ENCODE results near the gene SIGLEC1.
A peak's percentile ranks its signal among the peaks of the same experiment; 100 is the strongest.

Gene SIGLEC1

DNA sequence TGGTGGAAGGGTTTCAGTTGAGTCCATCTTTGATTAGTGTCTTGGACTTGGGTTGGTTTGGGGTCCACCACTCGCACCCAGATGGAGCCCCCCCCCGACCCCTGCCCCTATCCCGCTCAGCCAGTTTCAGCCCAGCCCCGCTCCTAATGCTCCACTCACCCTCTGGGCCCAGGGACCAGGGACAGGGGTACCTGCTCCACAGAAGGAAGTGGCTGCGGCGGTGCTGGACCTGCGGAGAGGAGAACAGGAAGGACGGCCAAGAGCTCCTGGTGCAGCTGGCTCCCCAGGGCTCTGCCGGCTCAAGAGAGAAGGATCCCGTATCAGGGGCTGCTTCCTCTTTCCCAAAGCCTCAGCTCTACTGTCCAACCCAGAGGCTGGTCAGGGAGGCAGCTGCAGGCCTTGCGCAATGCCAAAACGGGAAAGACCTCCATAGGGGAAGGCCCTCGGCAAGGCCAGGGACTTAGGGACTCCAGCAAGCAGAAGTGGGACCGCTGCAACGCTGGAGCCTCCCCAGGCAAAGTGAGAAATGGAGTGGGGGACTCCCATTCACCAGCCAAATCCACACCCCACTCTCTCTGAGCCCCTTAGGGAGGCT, at the start of gene SIGLEC1:
SIGLEC1 (minus strand) TSS at position 322 of the 595 bp plus-strand sequence. CDS start 5,472 bp downstream, outside the sequence.
- peak; percentile 79 for DNase-seq
- in situ Hi-C loops (cut with MboI; ENCODE audit: low pct_unique_long_range_greater_than_20kb, low sequenced_read_pairs), result no loop called here

- in situ Hi-C loops (cut with MboI; ENCODE audit: low pct_unique_long_range_greater_than_20kb, low sequenced_read_pairs), result no loop called here
Measured at GRCh38 chr20:3760655-3761348, 48.4 kb upstream of the SIGLEC1 start.

DNA sequence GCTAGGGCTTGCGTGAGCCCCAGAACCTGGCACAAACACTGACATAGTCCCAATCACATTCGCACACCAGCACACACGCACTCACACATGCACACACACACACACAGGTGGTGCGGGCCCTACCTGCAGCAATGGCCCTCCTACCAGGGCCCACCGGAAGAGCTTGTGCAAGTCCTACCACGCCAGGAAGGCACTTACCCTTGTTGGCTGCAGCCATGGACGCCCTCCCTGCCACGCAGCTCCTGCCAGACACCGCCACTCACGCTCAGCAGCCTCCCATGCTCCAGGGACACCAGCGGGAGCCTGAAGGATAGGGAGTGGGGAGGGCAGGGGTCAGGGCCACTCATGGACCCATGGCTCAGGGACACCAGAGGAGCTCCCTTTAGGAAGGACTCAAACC, 47.5 kb upstream of the SIGLEC1 start:
- no peak for DNase-seq
- in situ Hi-C loops (cut with MboI; ENCODE audit: low pct_unique_long_range_greater_than_20kb, low sequenced_read_pairs), result no loop called here

More at GRCh38 chr20:3760655-3761348, 48.4 kb upstream of the SIGLEC1 start:
- DNase-seq, result no peak

DNA sequence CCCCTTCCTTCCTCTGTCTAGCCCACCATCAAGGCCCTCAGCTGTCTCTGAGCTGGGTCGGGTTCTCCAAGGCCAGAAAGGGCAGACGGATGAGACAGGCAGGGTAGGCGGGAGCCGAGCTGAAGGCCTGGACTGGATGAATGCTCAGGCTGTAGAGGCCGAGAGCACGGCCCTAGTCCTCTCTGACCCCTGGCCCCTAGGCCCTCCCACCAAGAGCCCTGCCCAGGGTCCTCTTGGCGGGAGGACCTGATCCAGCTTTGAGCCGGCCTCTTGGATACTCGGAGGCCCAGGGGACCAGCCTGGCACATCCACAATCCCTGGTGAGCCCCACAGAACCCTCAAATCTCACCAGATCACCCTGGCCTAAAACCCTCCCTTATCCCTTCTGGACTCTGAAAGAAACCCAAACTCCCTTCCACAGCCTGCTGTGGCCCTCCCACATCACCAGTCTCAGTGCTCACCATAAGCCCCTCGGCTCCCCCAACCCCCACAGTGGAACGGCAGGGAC, 47.0 kb upstream of the SIGLEC1 start:
- in situ Hi-C loops (cut with MboI; ENCODE audit: low pct_unique_long_range_greater_than_20kb, low sequenced_read_pairs), result no loop called here

GRCh38 chr20:3758566-3758965, 46.2 kb upstream of the SIGLEC1 start:
- in situ Hi-C loops (cut with MboI; ENCODE audit: low pct_unique_long_range_greater_than_20kb, low sequenced_read_pairs), result no loop called here
- no peak for DNase-seq

More for the DNA sequence above, 47.0 kb upstream of the SIGLEC1 start:
- no peak for DNase-seq

DNA sequence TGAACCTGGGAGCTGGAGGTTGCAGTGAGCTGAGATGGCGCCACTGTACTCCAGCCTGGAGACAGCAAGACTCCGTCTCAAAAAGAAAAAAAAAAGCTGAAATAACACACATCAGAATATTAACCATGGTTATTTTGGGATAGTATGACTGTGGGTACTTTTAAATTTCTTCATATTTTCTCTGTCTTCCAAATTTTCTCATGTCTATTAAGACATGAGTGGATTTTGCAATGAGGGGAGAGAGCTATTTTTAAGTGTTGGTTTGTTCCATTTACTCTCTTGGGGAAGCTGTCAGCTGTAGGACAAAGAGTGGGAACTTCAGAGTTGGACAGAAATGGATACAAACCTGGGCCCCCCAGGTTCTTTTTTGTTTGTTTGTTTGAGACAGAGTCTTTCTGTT, 44.9 kb upstream of the SIGLEC1 start:
- DNase-seq, result no peak
- in situ Hi-C loops (cut with MboI; ENCODE audit: low pct_unique_long_range_greater_than_20kb, low sequenced_read_pairs), result no loop called here

DNA sequence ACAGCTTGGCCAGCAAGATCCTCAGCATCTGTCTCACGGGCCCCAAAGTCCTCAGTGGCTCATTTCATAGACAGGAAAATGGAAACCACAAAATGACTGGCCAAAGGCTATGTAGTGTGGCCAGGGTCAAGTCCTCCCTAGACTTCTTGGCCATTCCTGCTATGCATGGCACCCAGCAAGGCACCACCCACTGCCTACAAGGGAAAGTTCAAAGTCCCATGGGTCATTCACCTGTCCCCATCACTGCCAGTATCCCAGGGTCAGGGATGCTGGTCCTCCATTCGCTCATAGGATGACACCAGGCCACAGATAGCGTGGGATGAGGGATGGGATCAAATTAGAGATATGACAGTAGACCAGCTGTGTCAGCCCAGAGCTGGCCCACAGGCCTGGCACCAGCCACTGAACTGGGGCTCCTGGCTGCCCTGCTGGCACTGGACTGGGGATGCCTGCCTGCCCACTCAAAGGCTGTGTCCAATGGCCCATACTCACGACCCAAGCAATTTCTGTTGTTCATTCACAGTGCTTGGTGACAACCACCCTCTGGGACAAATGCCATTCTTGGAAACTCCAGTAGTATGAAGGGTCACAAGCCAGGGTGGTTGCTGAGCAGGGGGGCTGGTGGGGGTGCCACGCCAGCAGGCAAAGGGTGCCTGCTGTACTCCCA, 43.5 kb upstream of the SIGLEC1 start:
- DNase-seq, result no peak
- in situ Hi-C loops (cut with MboI; ENCODE audit: low pct_unique_long_range_greater_than_20kb, low sequenced_read_pairs), result no loop called here

- DNase-seq, result no peak
- in situ Hi-C loops (cut with MboI; ENCODE audit: low pct_unique_long_range_greater_than_20kb, low sequenced_read_pairs), result no loop called here
Measured at GRCh38 chr20:3755269-3755668, 42.9 kb upstream of the SIGLEC1 start.

GRCh38 chr20:3754276-3754630, 41.9 kb upstream of the SIGLEC1 start:
- in situ Hi-C loops (cut with MboI; ENCODE audit: low pct_unique_long_range_greater_than_20kb, low sequenced_read_pairs), result no loop called here
- no peak for DNase-seq

DNA sequence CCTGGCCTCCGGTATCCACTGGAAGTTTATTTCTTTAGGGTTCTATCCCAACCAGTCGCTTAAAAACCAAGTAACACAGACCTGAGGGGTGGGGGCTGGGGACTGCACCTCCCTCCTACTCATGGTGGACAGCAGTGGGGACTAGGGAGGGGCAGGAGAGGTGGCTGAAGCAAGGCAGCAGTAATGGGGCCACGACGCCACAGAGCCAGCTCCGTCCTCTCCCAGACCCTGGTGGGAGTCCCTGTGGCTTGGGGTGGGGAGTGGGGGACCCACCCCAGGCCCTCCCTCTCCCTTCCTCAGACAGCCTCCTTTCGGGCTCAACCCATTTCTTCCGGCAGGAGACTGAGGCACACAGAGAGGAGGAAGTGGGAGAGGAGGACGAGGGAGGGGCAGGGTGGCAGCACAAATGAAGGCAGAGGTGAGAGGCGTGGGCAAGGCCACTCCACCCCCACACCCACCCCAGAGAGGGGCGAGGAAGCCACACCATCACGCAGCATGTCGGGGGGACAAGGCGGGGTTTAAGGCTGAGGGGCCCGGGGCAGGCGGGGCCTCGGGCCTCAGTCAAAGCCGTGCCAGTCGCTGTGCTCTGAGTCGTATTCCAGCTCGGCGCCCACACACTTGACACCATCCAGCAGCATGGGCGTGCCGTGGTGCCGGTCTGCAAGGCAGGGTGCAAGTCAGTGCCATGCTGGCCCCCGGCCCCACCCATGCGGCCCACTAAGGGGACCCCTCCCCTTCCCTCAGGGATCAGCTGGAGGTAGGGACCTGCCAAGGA, 41.3 kb upstream of the SIGLEC1 start:
- in situ Hi-C loops (cut with MboI; ENCODE audit: low pct_unique_long_range_greater_than_20kb, low sequenced_read_pairs), result no loop called here
- DNase-seq, result no peak

- in situ Hi-C loops (cut with MboI; ENCODE audit: low pct_unique_long_range_greater_than_20kb, low sequenced_read_pairs), result no loop called here
Measured at GRCh38 chr20:3753098-3753497, 40.7 kb upstream of the SIGLEC1 start.

DNA sequence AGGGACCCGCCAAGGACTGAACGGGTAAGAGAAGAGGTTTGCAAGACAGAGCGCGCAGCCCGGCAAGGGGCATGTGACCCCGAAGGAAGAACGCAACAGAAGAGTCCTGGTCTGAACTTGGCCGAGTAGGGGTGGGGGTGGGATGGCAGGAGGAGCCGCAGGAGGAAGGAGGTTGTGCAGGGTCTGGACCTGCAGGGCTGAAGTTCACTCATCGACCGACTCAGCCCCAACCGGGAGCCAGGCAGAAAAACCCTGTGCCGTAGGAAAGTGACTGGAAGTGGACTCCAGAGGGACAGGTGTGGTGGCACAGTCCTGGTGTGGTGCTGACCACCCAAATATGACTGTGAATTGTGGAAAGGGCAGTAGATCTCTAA, 40.0 kb upstream of the SIGLEC1 start:
- in situ Hi-C loops (cut with MboI; ENCODE audit: low pct_unique_long_range_greater_than_20kb, low sequenced_read_pairs), result no loop called here
- DNase-seq, result no peak

More at GRCh38 chr20:3753098-3753497, 40.7 kb upstream of the SIGLEC1 start:
- DNase-seq, result peak; percentile 82

- no peak for DNase-seq
- in situ Hi-C loops (cut with MboI; ENCODE audit: low pct_unique_long_range_greater_than_20kb, low sequenced_read_pairs), result no loop called here
Measured at GRCh38 chr20:3751675-3752385, 39.4 kb upstream of the SIGLEC1 start.

GRCh38 chr20:3751305-3751674, 38.9 kb upstream of the SIGLEC1 start:
- DNase-seq, result no peak
- in situ Hi-C loops (cut with MboI; ENCODE audit: low pct_unique_long_range_greater_than_20kb, low sequenced_read_pairs), result no loop called here

DNA sequence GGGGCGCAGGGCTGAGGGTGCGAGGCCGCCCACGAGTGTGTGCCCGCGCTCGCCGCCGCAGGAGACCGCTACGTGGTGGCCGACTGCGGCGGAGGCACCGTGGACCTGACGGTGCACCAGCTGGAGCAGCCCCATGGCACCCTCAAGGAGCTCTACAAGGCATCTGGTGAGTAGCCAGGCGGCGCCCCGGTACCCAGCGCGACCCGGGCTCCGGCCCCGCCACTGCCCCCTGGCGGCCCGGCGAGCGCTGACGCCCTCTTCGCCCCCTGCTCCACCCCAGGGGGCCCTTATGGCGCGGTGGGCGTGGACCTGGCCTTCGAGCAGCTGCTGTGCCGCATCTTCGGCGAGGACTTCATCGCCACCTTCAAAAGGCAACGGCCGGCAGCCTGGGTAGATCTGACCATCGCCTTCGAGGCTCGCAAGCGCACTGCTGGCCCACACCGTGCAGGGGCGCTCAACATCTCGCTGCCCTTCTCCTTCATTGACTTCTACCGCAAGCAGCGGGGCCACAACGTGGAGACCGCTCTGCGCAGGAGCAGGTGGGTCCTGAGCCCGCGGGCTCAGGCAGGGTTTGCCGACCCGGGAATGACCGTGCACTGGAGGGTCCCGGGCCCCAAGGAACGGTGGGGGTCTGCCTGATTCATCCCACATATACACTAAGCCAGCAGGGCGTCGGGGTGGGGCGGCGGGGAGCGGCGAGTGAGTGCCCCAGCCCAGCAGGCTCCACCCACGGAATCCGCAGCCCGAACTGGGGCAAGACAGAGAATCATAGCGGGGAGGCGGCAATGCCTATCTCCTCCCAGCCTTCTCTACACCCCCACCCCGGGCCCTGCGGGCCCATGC, 37.5 kb upstream of the SIGLEC1 start:
- in situ Hi-C loops (cut with MboI; ENCODE audit: low pct_unique_long_range_greater_than_20kb, low sequenced_read_pairs), result no loop called here
- no peak for DNase-seq

GRCh38 chr20:3749087-3749688, 36.8 kb upstream of the SIGLEC1 start:
- DNase-seq, result no peak
- in situ Hi-C loops (cut with MboI; ENCODE audit: low pct_unique_long_range_greater_than_20kb, low sequenced_read_pairs), result no loop called here

- no peak for DNase-seq
- in situ Hi-C loops (cut with MboI; ENCODE audit: low pct_unique_long_range_greater_than_20kb, low sequenced_read_pairs), result no loop called here
Measured at GRCh38 chr20:3748073-3748472, 35.7 kb upstream of the SIGLEC1 start.

GRCh38 chr20:3747471-3747870, 35.1 kb upstream of the SIGLEC1 start:
- in situ Hi-C loops (cut with MboI; ENCODE audit: low pct_unique_long_range_greater_than_20kb, low sequenced_read_pairs), result no loop called here
- DNase-seq, result no peak

All from KBM-7 (cell line).